Liver (tissue), 9 donors: ENCODE measurements around the gene ATP6V1E1. TPM values are rescaled to one million over a fixed set of nuclear protein-coding genes. Genes with fewer than 3 reads are reported as not detected.

Source experiments
- DNase-seq: peaks from one replicate; pipeline ENCODE4 v3.0.0-alpha.2; 2017; ENCODE audit warnings: low spot score
- H3K27ac ChIP-seq, 2 donors: one replicate each; pipeline ENCODE4 v1.7.0; 2013; ENCODE audit warnings: inconsistent platforms in 2 of 2, low read length in 2 of 2, control low read depth in 1 of 2, low read depth in 1 of 2, mild to moderate bottlenecking in 1 of 2
- H3K27me3 ChIP-seq, 4 donors: one replicate each; pipeline versions ENCODE4 v1.6.1 to v1.7.0; 2013; ENCODE audit warnings: low read length in 3 of 4, inconsistent platforms in 1 of 4, mild to moderate bottlenecking in 1 of 4, moderate library complexity in 1 of 4; ENCODE audit not compliant: control insufficient read depth in 4 of 4, insufficient read depth in 4 of 4
- H3K36me3 ChIP-seq, 4 donors: one replicate each; pipeline versions ENCODE4 v1.6.1 to v1.7.0; 2013; ENCODE audit warnings: low read length in 3 of 4, mild to moderate bottlenecking in 3 of 4, low read depth in 1 of 4, moderate library complexity in 1 of 4; ENCODE audit not compliant: control insufficient read depth in 4 of 4, insufficient read depth in 3 of 4
- H3K4me1 ChIP-seq, 4 donors: one replicate each; pipeline versions ENCODE4 v1.6.1 to v1.7.0; 2013; ENCODE audit warnings: low read length in 3 of 4, mild to moderate bottlenecking in 3 of 4, moderate library complexity in 1 of 4; ENCODE audit not compliant: control insufficient read depth in 4 of 4, insufficient read depth in 4 of 4
- H3K4me3 ChIP-seq, 3 donors: one replicate each; pipeline versions ENCODE4 v1.6.1 to v1.7.0; 2013; ENCODE audit warnings: low read length in 3 of 3, control low read depth in 1 of 3, low read depth in 1 of 3, mild to moderate bottlenecking in 1 of 3
- H3K9ac ChIP-seq, 2 donors: one replicate each; pipeline ENCODE4 v1.7.0; 2013; ENCODE audit warnings: low read length in 2 of 2, mild to moderate bottlenecking in 2 of 2, moderate library complexity in 2 of 2, control low read depth in 1 of 2, low read depth in 1 of 2
- H3K9me3 ChIP-seq, 4 donors: one replicate each; pipeline versions ENCODE4 v1.6.1 to v1.7.0; 2013; ENCODE audit warnings: low read length in 3 of 4; ENCODE audit not compliant: control insufficient read depth in 4 of 4
- ATF3 ChIP-seq: IDR thresholded peaks from 2 replicates; pipeline ENCODE4 v1.6.1; 2016; ENCODE audit warnings: antibody characterized with exemption
- CTCF ChIP-seq: fragments of 150-350 bp; IDR thresholded peaks from 2 replicates; pipeline ENCODE4 v1.5.1; 2017; ENCODE audit warnings: improper control_type of control experiment, low read depth, low read length; ENCODE audit not compliant: missing input control
- EGR1 ChIP-seq, 2 donors: IDR thresholded peaks; 2 replicates each; pipeline ENCODE4 v1.6.1; 2016 to 2018; ENCODE audit warnings: antibody characterized with exemption in 2 of 2, low read depth in 2 of 2
- FOXA1 ChIP-seq: IDR thresholded peaks from 2 replicates; pipeline ENCODE4 v1.6.1; 2016; ENCODE audit warnings: antibody characterized with exemption
- FOXA2 ChIP-seq: IDR thresholded peaks from 2 replicates; pipeline ENCODE4 v1.6.1; 2016; ENCODE audit warnings: antibody characterized with exemption
- GABPA ChIP-seq, 2 donors: IDR thresholded peaks in 1 of 2; conservative IDR thresholded peaks in 1 of 2; 2 replicates each; pipeline ENCODE4 v1.6.1; 2016; ENCODE audit warnings: antibody characterized with exemption in 2 of 2, mild to moderate bottlenecking in 1 of 2, moderate library complexity in 1 of 2
- HNF4A ChIP-seq, 2 donors: conservative IDR thresholded peaks; 2 replicates each; pipeline ENCODE4 v1.6.1; 2016; ENCODE audit warnings: antibody characterized with exemption in 2 of 2, mild to moderate bottlenecking in 2 of 2
- HNF4G ChIP-seq: IDR thresholded peaks from 2 replicates; pipeline ENCODE4 v1.6.1; 2016; ENCODE audit warnings: antibody characterized with exemption
- JUND ChIP-seq, 2 donors: IDR thresholded peaks; 2 replicates each; pipeline ENCODE4 v1.6.1; 2016; ENCODE audit warnings: antibody characterized with exemption in 2 of 2
- MAX ChIP-seq: IDR thresholded peaks from 2 replicates; pipeline ENCODE4 v1.6.1; 2016; ENCODE audit warnings: antibody characterized with exemption
- NR2F2 ChIP-seq: IDR thresholded peaks from 2 replicates; pipeline ENCODE4 v1.6.1; 2016; ENCODE audit warnings: antibody characterized with exemption
- RXRA ChIP-seq, 2 donors: IDR thresholded peaks; 2 replicates each; pipeline ENCODE4 v1.6.1; 2017 to 2018; ENCODE audit warnings: antibody characterized with exemption in 2 of 2, mild to moderate bottlenecking in 1 of 2
- SP1 ChIP-seq: IDR thresholded peaks from 2 replicates; pipeline ENCODE4 v1.6.1; 2018; ENCODE audit warnings: antibody characterized with exemption, mild to moderate bottlenecking
- TAF1 ChIP-seq: conservative IDR thresholded peaks from 2 replicates; pipeline ENCODE4 v1.6.1; 2016; ENCODE audit warnings: antibody characterized with exemption, mild to moderate bottlenecking
- YY1 ChIP-seq: IDR thresholded peaks from 2 replicates; pipeline ENCODE4 v1.6.1; 2016; ENCODE audit warnings: antibody characterized with exemption, mild to moderate bottlenecking
- ZBTB33 ChIP-seq: IDR thresholded peaks from 2 replicates; pipeline ENCODE4 v1.6.1; 2016; ENCODE audit warnings: antibody characterized with exemption
- WGBS: extraction: QIAGEN DNeasy Blood & Tissue Kit; methylation state at CpG from one replicate; pipeline ENCODE4 v1.1.7; 2013; 5-methylcytosine and 5-hydroxymethylcytosine counted together
- polyA plus RNA-seq, 2 donors: library from polyadenylated mRNA; stranded (reverse) in 1 of 2; unstranded in 1 of 2; fragments of 200-250 nt in 1 of 2; fragments of >200 nt in 1 of 2; fragmentation: Nextera tagmentation in 1 of 2; extraction: Ambion mirVana in 1 of 2; gene quantifications; one replicate each; pipeline versions ENCODE4 v1.2.1 to v1.2.3, GENCODE V29; 2013 to 2015
- total RNA-seq, 2 donors: library from RNA; depleted of rRNA; stranded (reverse); fragments of >200 nt; gene quantifications; one replicate each; pipeline ENCODE4 v1.2.3, GENCODE V29; 2014
- donor health status: healthy.
- donor health status: healthy.
- donor health status: healthy.
- donor health status: healthy.
- donor health status: healthy.

ATP6V1E1 gene
- total and polyA plus RNA-seq, 4 donors: 44.6 to 53.1 (median 49.1) TPM

- H3K9ac ChIP-seq: no peak overlapping the region
- DNase-seq: no peak
- peaks cover 0 to 15% (median 6%) of the 10 kb centered on the region in 4 donors for H3K36me3 ChIP-seq
- TF ChIP-seq YY1: no peak
- TF ChIP-seq CTCF: no peak
- TF ChIP-seq MAX: no peak
- no peak for TF ChIP-seq FOXA1
- no peak for TF ChIP-seq SP1
- no peak for TF ChIP-seq RXRA (IDR thresholded peaks at IDR 0.05)
- H3K27ac ChIP-seq: no peak overlapping the region
- peaks cover 1 to 28% (median 18%) of the 10 kb centered on the region in 4 donors for H3K4me1 ChIP-seq
- 95% methylated on average over 4 of the region's 4 CpGs for WGBS
- H3K9me3 ChIP-seq: no peaks in the 10 kb centered on the region
- H3K4me3 ChIP-seq: no peak overlapping the region
- no peaks in the 10 kb centered on the region for H3K27me3 ChIP-seq
Measured at GRCh38 chr22:17575681-17576080, 52.9 kb downstream of the ATP6V1E1 start.

GRCh38 chr22:17575151-17575550 lies 53.4 kb downstream of the ATP6V1E1 start:
- Histone ChIP-seq H3K4me1 (peaks cover 1 to 30% (median 19%) of the 10 kb centered on the region in 4 donors), H3K36me3 (peaks cover 0 to 13% (median 6%) of the 10 kb centered on the region in 4 donors), H3K27me3 (no peaks in the 10 kb centered on the region), H3K4me3 (no peak overlapping the region), H3K9ac (no peak overlapping the region), H3K9me3 (no peaks in the 10 kb centered on the region), H3K27ac (no peak overlapping the region)
- DNase-seq: no peak
- WGBS: 90% methylated on average over 5 of the region's 5 CpGs
- no peak for TF ChIP-seq FOXA2
- no peak for TF ChIP-seq HNF4G
- TF ChIP-seq EGR1 (IDR thresholded peaks at IDR 0.05; ENCODE audit: low read depth in 2 of 2): no peak
- TF ChIP-seq ATF3: no peak
- no peak for TF ChIP-seq MAX
- no peak for TF ChIP-seq JUND (IDR thresholded peaks at IDR 0.05)
- no peak for TF ChIP-seq HNF4A (conservative IDR thresholded peaks at IDR 0.05)
- TF ChIP-seq GABPA (IDR thresholded peaks at IDR 0.05 in 1 of 2, conservative IDR thresholded peaks at IDR 0.05 in 1 of 2): no peak
- TF ChIP-seq CTCF: no peak
- no peak for TF ChIP-seq TAF1
- no peak for TF ChIP-seq NR2F2
- TF ChIP-seq YY1: no peak
- no peak for TF ChIP-seq RXRA (IDR thresholded peaks at IDR 0.05)
- no peak for TF ChIP-seq ZBTB33
- TF ChIP-seq FOXA1: no peak
- TF ChIP-seq SP1: no peak
